SW 1271 (cell line): ENCODE data around the gene DMAC1.

Experiments
- DNase-seq, 2 experiments: peaks; one replicate each; lab custom pipeline; 2025; lab: John Stamatoyannopoulos, UW

Gene DMAC1

GRCh38 chr9:7782400-7783120 is 17.0 kb downstream of the DMAC1 start:
- DNase-seq = no peak

- DNase-seq = no peak
Observed at GRCh38 chr9:7780261-7780988, 19.2 kb downstream of the DMAC1 start.

GRCh38 chr9:7778851-7779600 is 20.6 kb downstream of the DMAC1 start:
- DNase-seq = no peak

GRCh38 chr9:7777771-7778170 is 21.8 kb downstream of the DMAC1 start:
- no peak for DNase-seq

- DNase-seq = no peak
Observed at GRCh38 chr9:7770111-7770510, 29.5 kb downstream of the DMAC1 start.

GRCh38 chr9:7762600-7762999 is 37.0 kb downstream of the DMAC1 start:
- DNase-seq = no peak

- no peak for DNase-seq
Observed at GRCh38 chr9:7760014-7760415, 39.6 kb downstream of the DMAC1 start.

- DNase-seq = no peak
Observed at GRCh38 chr9:7756088-7756487, 43.5 kb downstream of the DMAC1 start.

- DNase-seq = no peak
Observed at GRCh38 chr9:7752481-7752880, 47.1 kb downstream of the DMAC1 start.
